DND-41 (cell line): ENCODE data around the gene CTIF.

Source experiments
- EZH2 ChIP-seq: IDR thresholded peaks from 3 replicates; pipeline ENCODE4 v1.6.1; 2012; ENCODE audit warnings: borderline replicate concordance, low read depth, mild to moderate bottlenecking, moderate library complexity, low read length, inconsistent platforms; ENCODE audit not compliant: severe bottlenecking
- TF ChIP-seq, protein P1 (sequence below): IDR thresholded peaks from 2 replicates; pipeline ENCODE4 v1.5.1; 2012; ENCODE audit warnings: borderline replicate concordance, low read length, moderate library complexity, mild to moderate bottlenecking; ENCODE audit not compliant: poor library complexity, severe bottlenecking; ENCODE audit errors: extremely low read depth

DNA sequence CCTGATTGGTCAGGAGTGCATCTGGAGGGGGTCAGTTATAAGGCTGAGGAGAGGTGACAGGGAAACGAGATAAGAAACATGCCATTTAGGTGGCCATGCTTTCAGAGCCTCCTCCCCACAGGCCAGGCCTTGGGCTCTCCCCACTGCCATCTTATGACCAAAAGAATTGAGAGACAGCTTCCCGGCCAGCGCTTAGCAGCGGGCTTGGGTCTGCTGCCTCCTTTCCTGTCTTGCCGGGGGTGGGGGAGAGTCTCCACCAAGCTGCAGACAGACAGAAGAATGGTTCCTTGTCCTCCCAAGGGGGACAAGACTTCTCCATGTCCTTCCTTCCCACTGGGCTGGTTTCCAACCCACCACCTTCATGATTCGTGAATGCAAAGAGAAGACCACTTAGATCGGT is 240.6 kb downstream of the CTIF start:
- TF ChIP-seq, protein P1, sequence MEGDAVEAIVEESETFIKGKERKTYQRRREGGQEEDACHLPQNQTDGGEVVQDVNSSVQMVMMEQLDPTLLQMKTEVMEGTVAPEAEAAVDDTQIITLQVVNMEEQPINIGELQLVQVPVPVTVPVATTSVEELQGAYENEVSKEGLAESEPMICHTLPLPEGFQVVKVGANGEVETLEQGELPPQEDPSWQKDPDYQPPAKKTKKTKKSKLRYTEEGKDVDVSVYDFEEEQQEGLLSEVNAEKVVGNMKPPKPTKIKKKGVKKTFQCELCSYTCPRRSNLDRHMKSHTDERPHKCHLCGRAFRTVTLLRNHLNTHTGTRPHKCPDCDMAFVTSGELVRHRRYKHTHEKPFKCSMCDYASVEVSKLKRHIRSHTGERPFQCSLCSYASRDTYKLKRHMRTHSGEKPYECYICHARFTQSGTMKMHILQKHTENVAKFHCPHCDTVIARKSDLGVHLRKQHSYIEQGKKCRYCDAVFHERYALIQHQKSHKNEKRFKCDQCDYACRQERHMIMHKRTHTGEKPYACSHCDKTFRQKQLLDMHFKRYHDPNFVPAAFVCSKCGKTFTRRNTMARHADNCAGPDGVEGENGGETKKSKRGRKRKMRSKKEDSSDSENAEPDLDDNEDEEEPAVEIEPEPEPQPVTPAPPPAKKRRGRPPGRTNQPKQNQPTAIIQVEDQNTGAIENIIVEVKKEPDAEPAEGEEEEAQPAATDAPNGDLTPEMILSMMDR: no peak
- no peak for TF ChIP-seq EZH2
